Neural cell (in vitro differentiated cells): ENCODE results near the gene MYOM1.

Experiments used
- CTCF ChIP-seq: fragments of 450-650 bp; IDR thresholded peaks from 2 replicates; pipeline ENCODE4 v1.5.1; 2014; ENCODE audit warnings: antibody characterized with exemption, mild to moderate bottlenecking, moderate library complexity; ENCODE audit not compliant: poor library complexity, severe bottlenecking
- EP300 ChIP-seq: fragments of 450-650 bp; conservative IDR thresholded peaks from 2 replicates; pipeline ENCODE4 v1.6.1; 2014; ENCODE audit warnings: antibody characterized with exemption, mild to moderate bottlenecking, moderate library complexity; ENCODE audit not compliant: poor library complexity, severe bottlenecking
- EZH2 ChIP-seq: fragments of 200-600, 300-800 bp; shearing (Covaris generic), sonication (generic); IDR thresholded peaks from 2 replicates; pipeline ENCODE4 v1.6.1; 2014; ENCODE audit warnings: antibody characterized with exemption, low read length, borderline replicate concordance, mild to moderate bottlenecking; ENCODE audit not compliant: insufficient read depth, poor library complexity, severe bottlenecking
- MXI1 ChIP-seq: fragments of 450-650 bp; conservative IDR thresholded peaks from 2 replicates; pipeline ENCODE4 v1.6.1; 2014; ENCODE audit warnings: antibody characterized with exemption, mild to moderate bottlenecking; ENCODE audit not compliant: poor library complexity, severe bottlenecking
- POLR2AphosphoS5 ChIP-seq: IDR thresholded peaks from 2 replicates; pipeline ENCODE4 v1.6.1; 2012
- RAD21 ChIP-seq: fragments of 450-650 bp; conservative IDR thresholded peaks from 2 replicates; pipeline ENCODE4 v1.6.1; 2014; ENCODE audit warnings: antibody characterized with exemption, mild to moderate bottlenecking, moderate library complexity
- REST ChIP-seq: IDR thresholded peaks from 2 replicates; pipeline ENCODE4 v1.6.1; 2012; ENCODE audit warnings: borderline replicate concordance
- SMC3 ChIP-seq: fragments of 450-650 bp; conservative IDR thresholded peaks from 2 replicates; pipeline ENCODE4 v1.6.1; 2014; ENCODE audit warnings: antibody characterized with exemption, mild to moderate bottlenecking, moderate library complexity; ENCODE audit not compliant: poor library complexity
- TAF1 ChIP-seq: IDR thresholded peaks from 2 replicates; pipeline ENCODE4 v1.6.1; 2012; ENCODE audit warnings: low read depth

GRCh38 chr18:3138274-3138975 lies 81.3 kb downstream of the MYOM1 start:
- TF ChIP-seq TAF1 (no peak), CTCF (no peak), EZH2 (no peak), EP300 (no peak), POLR2AphosphoS5 (no peak), MXI1 (no peak), REST (no peak), SMC3 (no peak), RAD21 (no peak)
